ENCODE data around the gene SPEG.

DNA sequence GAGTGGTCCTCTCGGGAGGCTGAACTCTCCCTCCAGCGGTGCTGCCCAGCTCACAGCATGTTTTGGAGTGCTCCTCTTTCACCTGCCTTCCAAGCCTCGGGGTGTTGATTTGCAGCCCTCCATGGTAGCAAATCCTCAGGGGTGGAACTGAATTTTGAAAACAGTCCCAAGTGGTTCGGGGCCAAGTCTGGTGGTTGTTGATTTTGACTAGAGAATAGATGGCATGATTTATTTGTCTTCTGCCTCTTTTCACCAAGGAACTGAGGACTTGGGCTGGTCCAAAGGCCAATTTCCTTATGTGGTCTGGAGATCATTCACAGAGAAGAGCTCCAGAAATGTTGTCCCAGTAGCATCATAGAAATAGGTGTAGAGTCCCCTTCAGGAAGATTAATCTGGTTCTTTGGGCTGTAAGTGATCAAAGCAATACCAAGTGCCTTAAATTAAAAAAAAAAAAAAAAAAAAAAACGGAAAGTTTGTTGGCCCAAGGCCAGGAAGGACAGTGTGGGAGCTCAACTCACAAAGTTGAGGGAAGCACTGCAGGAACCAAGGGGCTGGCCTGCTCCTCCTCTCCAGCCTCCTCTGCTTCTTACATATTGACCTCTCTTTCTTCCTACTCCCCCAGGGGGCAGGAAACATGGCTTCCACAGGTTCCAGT lies 18.9 kb upstream of the SPEG start:
- no peak for TF ChIP-seq EZH2phosphoT487 (IDR thresholded peaks at IDR 0.05; ENCODE audit: borderline replicate concordance, low read depth, low read length)
- TF ChIP-seq, protein P1, sequence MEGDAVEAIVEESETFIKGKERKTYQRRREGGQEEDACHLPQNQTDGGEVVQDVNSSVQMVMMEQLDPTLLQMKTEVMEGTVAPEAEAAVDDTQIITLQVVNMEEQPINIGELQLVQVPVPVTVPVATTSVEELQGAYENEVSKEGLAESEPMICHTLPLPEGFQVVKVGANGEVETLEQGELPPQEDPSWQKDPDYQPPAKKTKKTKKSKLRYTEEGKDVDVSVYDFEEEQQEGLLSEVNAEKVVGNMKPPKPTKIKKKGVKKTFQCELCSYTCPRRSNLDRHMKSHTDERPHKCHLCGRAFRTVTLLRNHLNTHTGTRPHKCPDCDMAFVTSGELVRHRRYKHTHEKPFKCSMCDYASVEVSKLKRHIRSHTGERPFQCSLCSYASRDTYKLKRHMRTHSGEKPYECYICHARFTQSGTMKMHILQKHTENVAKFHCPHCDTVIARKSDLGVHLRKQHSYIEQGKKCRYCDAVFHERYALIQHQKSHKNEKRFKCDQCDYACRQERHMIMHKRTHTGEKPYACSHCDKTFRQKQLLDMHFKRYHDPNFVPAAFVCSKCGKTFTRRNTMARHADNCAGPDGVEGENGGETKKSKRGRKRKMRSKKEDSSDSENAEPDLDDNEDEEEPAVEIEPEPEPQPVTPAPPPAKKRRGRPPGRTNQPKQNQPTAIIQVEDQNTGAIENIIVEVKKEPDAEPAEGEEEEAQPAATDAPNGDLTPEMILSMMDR (conservative IDR thresholded peaks at IDR 0.05; ENCODE audit: low read length), result no peak
